GM18861 (cell line): ENCODE data around the gene IL4.

ENCODE experiments used
- ATAC-seq: cut with Tn5 transposase; IDR thresholded peaks from one replicate; pipeline ENCODE4 v1.9.1; 2021; ENCODE audit not compliant: unreplicated experiment

IL4 gene

GRCh38 chr5:132657676-132658380 lies 16.0 kb upstream of the IL4 start, which contains the start of gene IL13:
TSS of gene IL13 (plus strand) at chr5:132658173. CDS start at chr5:132658187, 14 bp downstream.
- no peak for ATAC-seq

- no peak for ATAC-seq
These were observed 15.1 kb upstream of the IL4 start for GRCh38 chr5:132658381-132659302.

GRCh38 chr5:132659598-132660493 lies 13.9 kb upstream of the IL4 start:
- no peak for ATAC-seq

GRCh38 chr5:132661231-132662003 lies 12.4 kb upstream of the IL4 start:
- ATAC-seq = no peak

GRCh38 chr5:132662004-132662401 lies 11.8 kb upstream of the IL4 start:
- ATAC-seq = no peak

- ATAC-seq = peak; percentile 55
These were observed 10.6 kb upstream of the IL4 start for GRCh38 chr5:132662925-132663770.

GRCh38 chr5:132663771-132664695 lies 9.8 kb upstream of the IL4 start:
- ATAC-seq = peak; percentile 43

GRCh38 chr5:132664696-132665209 lies 9.0 kb upstream of the IL4 start:
- ATAC-seq = no peak

- no peak for ATAC-seq
These were observed 8.2 kb upstream of the IL4 start for GRCh38 chr5:132665574-132666080.

GRCh38 chr5:132666310-132667123 lies 7.3 kb upstream of the IL4 start:
- no peak for ATAC-seq

GRCh38 chr5:132667309-132667708 lies 6.5 kb upstream of the IL4 start:
- ATAC-seq = no peak

GRCh38 chr5:132667761-132668705 lies 5.8 kb upstream of the IL4 start:
- no peak for ATAC-seq

GRCh38 chr5:132668706-132669454 lies 4.9 kb upstream of the IL4 start:
- no peak for ATAC-seq

- no peak for ATAC-seq
These were observed 4.4 kb upstream of the IL4 start for GRCh38 chr5:132669455-132669820.
